Putamen (tissue), 1 donor: ENCODE measurements around the gene CLOCK.

Experiments
- DNase-seq: peaks from one replicate; pipeline ENCODE4 v3.0.0-alpha.2; 2016; ENCODE audit warnings: low spot score

Gene CLOCK

DNA sequence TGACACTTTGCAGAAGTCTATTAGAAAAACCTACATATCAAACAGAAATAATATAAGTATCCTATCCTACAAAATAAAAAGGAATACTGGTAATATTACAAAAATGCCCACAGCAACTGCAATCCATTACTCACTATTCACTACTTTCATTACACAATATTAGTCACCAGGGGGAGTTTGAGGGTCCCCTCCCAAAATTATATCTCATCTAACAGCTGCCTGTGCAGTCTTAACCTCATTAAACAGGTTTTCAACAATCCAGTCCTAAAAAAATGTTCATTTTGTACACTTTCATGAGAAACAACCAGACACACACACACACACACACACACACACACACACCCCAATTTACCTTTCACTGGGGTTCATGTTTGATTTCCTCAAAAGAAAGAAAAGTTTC is 2.9 kb downstream of the CLOCK start:
- no peak for DNase-seq

DNA sequence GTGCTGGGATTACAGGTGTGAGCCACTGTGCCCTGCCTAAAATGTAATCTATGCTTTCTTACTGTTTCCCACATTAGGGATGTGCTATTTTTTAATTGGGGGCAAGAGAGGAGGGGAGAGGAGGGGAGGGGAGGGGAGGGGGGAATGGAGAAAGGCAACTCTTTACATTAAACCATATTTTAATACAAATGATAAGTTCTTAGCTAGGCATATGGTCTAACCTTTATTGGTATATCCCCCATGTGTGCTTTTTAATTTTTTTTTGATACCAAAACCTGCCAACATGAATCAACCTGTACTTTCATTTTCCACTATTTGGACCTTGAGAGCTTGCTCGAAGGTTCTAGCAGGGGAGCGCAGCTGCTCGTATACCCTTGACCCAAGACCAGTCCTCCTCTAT is 6.4 kb downstream of the CLOCK start:
- DNase-seq: no peak

DNA sequence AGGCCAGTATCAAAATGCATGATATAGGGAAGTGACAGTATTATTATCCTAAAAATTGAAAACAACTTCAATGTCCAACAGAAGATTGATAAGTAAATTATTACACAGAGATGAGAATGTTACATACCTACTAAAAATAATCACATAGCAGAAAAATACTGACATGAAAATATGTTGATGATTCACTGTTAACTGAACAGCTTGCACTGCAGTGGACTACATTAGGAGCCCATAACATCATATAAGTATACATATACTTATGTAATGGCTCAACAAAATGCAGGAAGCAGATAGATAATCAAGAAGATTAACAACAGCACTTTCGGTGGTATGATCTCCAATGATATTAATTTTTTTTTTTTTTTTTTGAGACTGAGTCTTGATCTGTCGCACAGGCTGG is 7.1 kb downstream of the CLOCK start:
- DNase-seq: no peak

DNA sequence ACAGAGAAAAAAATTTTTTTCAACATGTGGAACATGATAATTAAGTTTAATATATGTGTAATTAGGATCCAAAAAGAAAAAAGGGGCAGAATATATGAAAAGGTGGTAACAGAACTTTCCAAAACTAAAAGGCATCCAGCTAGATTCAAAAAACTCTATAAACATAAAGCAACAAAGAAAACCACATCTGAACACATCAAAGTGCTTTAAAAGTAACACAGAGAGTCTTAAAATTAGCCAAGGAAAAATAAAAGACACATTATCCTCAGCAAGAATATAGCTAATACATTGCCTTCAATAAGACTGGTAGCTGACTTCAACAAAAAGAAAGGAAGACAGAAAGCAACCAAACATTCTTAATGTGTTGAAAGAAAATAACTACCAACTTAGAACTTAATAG is 8.2 kb downstream of the CLOCK start:
- DNase-seq: no peak

DNA sequence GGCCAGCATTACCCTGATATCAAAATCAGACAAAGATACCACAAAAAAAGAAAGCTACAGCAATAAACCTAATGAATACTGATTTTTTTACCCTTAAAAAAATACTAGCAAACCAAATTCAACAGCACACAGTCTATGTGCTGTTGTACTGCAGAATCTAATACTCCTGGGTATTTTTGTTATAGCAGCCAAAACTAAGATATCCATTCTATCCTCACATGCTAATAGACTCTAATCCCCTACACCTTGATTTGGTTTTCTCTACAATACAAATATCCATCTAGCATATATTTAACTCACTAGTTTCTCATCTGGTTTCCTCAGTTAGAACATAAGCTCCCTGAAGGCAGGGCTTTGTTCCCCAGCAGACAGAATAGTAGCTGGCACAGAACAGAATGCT is 12.4 kb downstream of the CLOCK start:
- DNase-seq: no peak

DNA sequence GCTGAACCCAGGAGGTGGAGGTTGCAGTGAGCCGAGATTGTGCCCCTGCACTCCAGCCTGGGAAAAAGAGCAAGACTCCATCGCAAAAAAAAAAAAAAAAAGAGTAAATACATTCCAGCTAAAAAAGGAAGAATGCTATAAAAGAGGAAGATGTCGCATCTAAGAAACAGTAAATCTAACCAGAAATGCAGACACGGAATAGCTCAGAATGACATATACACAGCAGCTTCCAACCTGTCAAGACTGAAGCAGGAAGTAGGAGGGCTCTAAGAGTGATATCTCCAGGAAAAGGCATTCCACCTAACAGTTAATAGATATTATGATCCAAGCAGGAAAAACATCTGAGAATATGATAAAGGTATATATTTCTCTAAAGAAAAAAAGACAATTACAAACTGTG is 16.0 kb downstream of the CLOCK start:
- DNase-seq: no peak

DNA sequence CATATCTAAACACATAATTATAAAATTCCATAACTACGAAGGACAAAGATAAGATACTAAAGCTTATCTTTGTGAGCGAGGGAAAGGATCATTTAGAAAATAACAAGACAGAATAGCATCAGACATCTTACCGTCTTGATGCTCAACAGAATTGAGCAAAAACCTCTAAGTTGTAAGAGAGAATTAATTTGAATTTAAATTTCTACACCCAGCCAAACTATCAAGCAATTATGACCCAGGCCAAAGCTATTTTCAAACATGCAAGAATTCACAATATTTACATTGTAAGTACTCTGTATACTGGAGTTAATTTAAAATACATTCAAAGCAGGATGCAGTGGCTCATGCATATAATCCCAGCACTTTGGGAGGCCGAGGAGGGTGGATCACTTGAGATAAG is 16.5 kb downstream of the CLOCK start:
- DNase-seq: no peak

DNA sequence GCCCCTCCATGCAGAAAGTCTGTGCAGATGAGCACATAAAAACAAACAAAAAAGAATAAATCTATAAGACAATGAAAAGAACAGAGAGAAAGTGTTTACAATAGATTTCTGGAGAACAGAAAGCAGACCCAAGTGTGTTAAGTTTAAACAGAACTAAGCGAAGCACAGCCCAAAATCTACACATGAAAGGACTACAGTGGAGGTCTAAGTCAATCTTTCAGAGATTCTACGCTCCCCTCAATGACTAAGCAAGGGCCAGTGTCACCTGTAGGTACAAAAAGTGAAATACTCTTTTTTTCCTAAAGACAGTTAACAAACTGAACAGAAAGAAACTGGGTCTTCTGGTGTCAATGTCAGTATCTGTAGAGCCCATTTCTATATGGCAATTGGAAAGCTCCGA is 18.2 kb downstream of the CLOCK start:
- DNase-seq: no peak

DNA sequence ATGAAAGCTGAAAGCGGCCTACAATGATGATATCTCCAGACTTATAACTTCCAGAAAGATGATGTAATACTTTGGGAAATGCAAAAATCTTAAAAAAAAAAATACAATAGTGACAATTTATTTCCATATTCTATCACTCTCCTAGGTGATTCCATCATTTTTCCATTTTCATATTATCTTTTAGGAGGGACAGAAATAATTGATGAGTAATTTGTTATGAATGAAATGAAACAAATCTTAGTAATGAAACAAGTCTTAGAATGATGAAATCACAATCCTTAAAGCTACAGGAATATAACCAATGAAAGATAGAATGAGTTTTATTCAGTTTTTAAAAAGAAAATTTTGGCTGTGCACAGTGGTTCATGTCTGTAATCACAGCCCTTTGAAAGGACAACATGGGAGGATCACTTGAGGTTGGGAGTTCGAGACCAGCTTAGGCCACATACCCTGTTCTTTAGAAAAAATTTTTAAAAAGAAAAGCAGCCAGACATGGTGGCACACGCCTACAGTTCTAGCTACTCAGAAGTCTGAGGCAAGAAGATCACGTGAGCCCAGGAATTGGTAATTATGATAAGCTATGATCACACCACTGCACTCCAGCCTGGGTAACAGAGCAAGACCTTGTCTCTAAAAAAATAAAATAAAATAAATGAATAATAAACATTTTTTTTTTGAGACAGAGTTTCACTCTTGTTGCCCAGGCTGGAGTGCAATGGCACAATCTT is 21.7 kb downstream of the CLOCK start:
- no peak for DNase-seq

DNA sequence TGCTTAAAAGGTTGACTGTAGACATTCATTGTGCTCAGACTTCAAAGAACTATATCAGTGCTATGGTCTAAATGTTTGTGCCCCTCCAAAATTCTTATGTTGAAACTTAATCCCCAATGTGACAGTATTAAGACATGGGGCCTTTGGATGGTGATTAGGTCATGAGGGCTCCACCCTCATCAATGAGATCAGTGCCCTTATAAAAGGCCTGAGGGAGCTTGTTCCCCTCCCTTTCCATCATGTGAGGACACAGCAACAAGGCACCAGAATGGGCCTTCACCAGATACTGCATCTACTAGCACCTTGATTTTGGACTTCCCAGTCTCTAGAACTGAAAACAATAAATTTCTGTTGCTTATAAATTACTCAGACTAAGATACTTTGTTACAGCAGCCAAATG is 28.3 kb downstream of the CLOCK start:
- no peak for DNase-seq

DNA sequence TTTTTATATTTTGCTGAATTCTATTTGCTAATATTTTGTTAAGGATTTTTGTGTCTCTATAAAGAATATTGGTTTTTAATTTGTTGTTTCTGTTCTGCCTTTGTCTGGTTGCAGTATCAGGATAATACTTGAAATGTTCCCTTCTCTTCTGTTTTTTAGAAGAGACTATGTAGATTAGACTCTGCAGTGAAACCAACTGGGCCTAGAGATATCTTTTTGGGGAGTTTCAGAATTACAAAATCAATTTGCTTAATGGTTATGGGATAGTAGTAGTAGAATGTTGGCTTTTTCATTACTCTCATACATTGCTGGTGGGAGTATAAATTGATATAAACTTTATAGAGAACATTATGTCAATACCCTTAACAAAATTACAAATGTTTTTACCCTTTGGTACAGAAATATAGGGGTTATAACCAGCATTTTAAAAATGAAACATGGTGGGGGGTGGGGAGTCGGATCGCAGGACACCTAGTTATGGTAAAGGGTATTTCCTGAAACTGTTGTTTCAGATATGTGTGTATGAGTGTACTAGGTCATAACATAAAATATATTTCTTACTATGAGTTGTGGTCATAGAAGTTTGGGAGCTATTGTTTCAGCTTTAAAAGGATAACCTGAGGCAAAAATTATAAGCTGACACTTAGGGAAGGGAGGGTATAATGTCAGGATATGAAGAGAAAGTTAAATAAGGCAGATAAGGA is 29.0 kb downstream of the CLOCK start:
- no peak for DNase-seq

DNA sequence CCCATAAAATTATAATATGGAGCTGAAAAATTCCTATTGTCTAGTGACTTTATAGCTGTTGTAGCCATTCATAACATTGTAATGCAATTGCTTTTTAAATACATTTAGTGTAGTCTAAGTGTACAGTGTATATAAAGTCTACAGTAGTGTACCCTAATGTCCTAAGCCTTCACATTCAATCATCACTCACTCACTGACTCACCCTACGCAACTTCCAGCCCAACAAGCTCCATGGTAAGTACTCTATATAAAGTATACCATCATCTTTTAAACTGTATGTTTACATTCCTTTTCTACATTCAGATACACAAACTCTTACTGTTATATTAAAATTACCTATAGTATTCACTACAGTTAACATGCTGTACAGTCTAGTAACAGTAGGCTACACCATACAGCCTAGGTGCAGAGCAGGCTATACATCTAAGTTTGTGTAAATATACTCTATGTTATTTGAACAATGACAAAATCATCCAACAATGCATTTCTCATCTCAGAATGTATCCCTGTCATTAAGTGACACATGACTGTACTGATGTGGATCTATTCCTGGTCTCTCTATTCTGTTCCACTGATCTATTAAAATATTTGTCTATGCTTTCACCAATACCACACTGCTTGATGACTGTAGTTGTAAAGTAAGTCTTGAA is 33.7 kb downstream of the CLOCK start:
- DNase-seq: no peak

DNA sequence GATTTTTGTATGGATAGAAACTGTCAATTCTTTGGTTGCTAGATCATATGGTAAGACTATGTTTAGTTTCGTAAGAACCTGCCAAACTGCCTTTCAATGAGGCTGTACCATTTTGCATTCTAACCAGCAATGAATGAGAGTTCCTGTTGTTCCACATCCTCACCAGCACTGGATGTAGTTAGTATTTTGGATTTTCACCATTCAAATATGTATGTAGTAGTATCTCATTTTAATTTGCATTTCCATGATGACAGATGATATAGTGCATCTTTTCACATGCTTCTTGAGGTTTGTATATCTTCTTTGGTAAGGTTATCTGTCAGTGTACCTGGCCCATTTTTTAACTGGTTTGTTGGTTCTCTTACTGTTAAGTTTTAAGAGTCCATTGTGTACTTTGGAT is 34.6 kb downstream of the CLOCK start:
- DNase-seq: no peak

DNA sequence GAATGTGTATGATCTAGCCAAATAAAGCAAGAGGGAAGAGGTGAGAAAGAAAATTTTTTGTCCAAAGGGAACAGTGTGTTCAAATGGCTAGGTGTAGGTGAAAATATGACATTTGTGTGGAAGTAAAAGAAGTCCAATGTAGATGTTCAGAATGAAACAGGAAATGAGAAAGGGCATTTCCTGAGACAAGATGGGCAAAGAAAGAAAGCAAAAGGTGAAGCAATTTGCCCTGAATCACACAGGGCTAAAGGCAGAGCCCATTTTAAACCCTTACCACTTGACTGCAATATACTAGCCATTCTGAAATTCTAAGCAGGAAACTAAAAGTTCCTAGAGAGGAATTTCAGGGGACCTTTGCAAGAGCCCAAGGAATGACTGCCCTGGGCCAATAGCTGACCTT is 36.0 kb downstream of the CLOCK start:
- DNase-seq: no peak

DNA sequence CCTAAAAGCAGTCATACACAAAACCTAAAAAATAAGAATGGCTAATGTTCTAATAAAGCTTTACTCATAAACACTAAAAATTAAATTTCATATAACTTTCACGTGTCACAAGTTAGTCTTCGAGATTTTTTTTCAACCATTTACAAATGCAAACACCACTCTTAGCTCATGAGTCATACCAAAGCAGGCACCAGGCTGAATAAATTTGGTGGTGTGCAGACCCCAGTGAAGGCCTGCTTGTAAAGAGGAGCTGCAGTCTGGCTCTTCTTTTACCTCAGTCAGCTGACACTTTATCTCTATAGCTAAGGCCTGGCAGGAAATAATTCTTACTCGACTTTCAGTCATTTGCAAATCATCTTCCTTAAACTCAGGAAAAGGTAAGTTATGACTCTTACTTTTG is 37.4 kb downstream of the CLOCK start:
- no peak for DNase-seq

DNA sequence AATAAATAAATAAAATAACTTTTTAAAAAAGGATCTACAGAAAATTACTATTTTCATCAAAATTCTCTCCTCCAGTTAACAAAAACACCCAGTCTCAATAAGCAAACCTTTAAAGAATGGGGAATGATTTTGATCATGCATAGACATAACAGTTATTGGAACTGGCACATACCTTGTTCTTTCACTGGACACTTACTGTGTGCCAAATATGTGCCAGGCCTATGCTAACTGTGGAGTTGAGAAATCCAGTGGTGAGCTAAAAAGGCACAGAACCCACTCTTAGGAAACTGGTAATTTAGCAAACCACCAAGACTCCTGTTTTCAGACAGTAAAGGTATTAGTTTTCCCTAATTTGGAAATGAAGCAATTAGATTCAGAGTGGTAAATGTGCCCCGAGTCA is 39.1 kb downstream of the CLOCK start:
- no peak for DNase-seq

DNA sequence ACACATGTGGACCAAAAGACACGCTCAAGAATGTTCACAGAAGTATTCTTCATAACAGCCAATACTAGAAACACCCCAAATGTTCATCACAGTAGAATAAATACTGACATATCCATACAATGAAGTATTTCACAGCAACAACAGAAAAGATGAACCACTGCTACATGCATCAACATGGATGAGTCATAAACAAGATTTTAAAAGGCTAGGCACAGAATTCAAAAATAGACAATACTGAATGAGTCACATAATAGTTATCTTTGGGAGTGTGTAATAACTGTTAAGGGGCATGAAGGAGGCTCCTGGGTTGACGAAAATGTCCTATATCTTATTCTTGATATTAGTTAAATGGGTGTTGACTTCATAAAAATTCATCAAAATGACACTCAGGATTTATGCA is 43.5 kb downstream of the CLOCK start:
- no peak for DNase-seq

DNA sequence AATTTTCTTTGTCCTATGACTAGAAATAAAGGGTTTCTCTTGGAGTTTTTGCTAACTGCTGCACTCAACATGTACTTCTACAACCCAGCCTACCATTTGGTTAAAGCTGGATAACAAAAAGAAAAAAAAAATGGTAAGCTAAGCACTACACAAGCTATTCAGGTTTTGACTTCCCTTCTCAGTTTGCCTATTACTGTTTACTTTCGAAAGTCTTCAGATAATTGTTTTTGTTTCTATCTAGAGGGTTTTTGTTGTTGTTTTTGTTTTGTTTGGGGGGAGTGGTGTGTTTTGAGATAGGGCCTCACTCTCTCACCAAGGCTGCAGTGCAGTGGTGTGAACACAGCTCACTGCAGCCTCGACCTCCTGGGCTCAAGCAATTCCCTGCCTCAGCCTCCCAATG is 46.6 kb downstream of the CLOCK start:
- DNase-seq: no peak

DNA sequence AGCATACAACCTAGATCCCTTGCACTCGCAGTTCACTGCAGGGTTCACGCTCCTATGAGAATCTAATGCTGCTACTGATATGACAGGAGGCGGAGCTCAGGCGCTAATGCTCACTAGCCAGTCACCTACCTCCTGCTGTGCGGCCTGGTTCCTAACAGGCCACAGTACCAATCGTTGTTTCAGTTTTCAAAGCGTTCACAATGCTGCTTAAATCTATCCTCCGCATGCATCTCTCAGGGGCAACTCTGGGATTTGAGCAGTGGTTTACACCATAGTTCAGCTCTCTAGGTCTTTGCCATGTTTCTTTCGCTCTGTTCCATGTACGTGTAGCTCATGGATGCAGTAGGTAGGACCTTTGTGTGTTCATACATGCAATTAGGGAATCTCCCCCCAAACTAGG is 47.2 kb downstream of the CLOCK start:
- no peak for DNase-seq

DNA sequence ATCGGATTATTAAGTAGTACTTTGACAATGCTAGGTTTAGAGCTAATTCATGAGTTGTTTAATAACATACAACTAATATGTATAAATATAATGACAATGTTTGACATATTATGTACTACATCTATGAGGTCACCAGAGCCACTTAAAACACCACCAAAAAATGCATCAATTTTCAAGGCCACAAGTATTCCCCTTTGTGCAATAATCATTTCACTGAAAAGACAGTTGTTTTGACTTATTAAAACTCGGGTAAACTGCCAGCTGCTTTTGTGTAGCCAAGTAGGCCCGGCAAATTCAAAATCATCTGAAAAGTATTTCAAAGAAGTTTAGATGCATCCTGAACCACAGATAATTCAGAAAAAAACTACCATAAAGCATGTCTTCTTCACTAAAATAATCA is 48.7 kb downstream of the CLOCK start:
- no peak for DNase-seq

DNA sequence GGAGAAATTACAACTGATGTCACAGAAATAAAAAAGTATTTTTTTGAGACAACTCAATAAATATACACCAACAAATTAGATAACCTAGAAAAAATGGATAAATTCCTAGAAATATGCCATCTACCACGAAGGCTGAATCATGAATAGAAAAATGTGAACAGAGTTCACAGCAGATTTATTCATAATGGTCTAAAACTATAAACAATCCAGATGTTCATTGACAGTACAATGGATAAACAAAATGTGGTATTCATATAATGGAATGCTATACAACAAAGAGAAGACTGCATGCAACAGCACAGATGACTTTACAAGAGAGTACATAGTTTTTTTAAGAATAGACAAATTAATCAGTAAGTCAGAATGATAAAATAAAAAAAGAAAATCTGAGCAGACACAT is 55.2 kb downstream of the CLOCK start:
- DNase-seq: no peak

DNA sequence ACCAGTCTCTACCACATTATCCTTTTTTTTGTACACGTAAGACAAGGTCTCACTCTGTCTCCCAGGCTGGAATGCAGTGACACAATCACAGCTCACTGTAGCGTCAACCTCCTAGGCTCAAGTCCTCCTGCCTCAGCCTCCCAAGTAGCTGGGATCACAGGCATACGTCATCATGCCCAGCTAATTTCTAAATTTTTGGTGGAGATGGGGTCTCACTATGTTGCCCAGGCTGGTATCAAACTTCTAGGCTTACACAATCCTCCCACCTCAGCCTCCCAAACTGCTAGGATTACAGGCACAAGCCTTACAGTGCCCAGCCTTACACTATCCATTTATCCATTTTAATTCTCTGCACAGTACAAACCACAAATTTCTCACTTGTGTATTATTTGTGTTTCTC is 58.0 kb downstream of the CLOCK start:
- DNase-seq: no peak

DNA sequence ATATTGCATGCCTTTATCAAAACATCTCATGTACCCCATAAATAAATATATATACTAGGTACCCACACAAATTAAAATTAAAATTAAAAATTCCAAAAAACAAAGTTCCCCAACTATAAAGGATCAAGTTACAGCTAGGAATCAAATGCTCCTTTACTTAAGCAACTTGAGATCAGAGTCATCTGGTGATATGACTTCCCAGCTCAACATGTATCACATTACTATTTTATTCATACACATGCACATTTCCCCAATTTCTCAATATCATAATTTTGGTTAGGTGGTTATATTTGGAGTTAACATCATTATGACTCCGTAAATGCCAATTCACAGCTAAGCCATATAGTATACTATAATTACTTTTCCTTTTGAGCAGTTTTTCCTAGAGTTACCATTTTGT is 60.9 kb downstream of the CLOCK start:
- no peak for DNase-seq

DNA sequence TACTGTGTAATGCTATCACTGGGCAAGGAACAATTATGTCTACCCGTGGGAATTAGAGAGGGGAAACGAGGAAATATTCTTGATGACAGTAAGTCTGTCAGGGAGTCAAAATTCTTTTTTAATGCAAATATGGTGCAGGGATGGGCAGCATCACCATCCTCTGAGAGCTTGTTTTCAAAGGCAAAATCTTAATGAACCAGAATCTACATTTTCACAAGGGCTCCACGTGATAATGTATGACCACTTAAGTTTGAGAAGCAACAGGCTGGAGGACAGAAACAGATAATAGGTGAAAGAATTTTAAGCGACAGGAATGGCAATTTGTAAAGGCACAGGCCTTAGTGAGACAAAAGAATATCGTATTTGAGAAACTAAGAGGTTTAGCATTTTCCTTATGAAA is 63.4 kb downstream of the CLOCK start:
- no peak for DNase-seq
